ENCODE data around the gene PTPRN2.

PTPRN2 gene

GRCh38 chr7:158055726-158056510, 531.7 kb downstream of the PTPRN2 start:
- H3K4me3 ChIP-seq (ENCODE audit: low read depth, low read length) = no peak overlapping the region
- TF ChIP-seq CTCF (IDR thresholded peaks at IDR 0.05; ENCODE audit: low read depth, low read length) = no peak

GRCh38 chr7:158054611-158055010, 533.0 kb downstream of the PTPRN2 start:
- no peak overlapping the region for H3K4me3 ChIP-seq (ENCODE audit: low read depth, low read length)
- TF ChIP-seq CTCF (IDR thresholded peaks at IDR 0.05; ENCODE audit: low read depth, low read length) = no peak

GRCh38 chr7:158054081-158054480, 533.5 kb downstream of the PTPRN2 start:
- no peak overlapping the region for H3K4me3 ChIP-seq (ENCODE audit: low read depth, low read length)
- TF ChIP-seq CTCF (IDR thresholded peaks at IDR 0.05; ENCODE audit: low read depth, low read length) = no peak

GRCh38 chr7:158053183-158053915, 534.3 kb downstream of the PTPRN2 start:
- TF ChIP-seq CTCF (IDR thresholded peaks at IDR 0.05; ENCODE audit: low read depth, low read length) = no peak

GRCh38 chr7:158052381-158053060, 535.1 kb downstream of the PTPRN2 start:
- TF ChIP-seq CTCF (IDR thresholded peaks at IDR 0.05; ENCODE audit: low read depth, low read length) = no peak
- no peak overlapping the region for H3K4me3 ChIP-seq (ENCODE audit: low read depth, low read length)

More at GRCh38 chr7:158053183-158053915, 534.3 kb downstream of the PTPRN2 start:
- H3K4me3 ChIP-seq (ENCODE audit: low read depth, low read length) = no peak overlapping the region

- H3K4me3 ChIP-seq (ENCODE audit: low read depth, low read length) = no peak overlapping the region
- no peak for TF ChIP-seq CTCF (IDR thresholded peaks at IDR 0.05; ENCODE audit: low read depth, low read length)
Observed at GRCh38 chr7:158051776-158052175, 535.8 kb downstream of the PTPRN2 start.

Measured in WI38 (cell line).